SK-N-SH treated with all-trans-retinoic acid at 6 μM for 48 hours (cell line): ENCODE results near the gene GPC2.

ENCODE experiments used
- ARNTL ChIP-seq: fragments of 450-650 bp; formaldehyde crosslinking; IDR thresholded peaks from 2 replicates; pipeline ENCODE4 v1.5.0; 2020; ENCODE audit warnings: low read depth, mild to moderate bottlenecking, moderate library complexity, borderline replicate concordance
- CREB5 ChIP-seq: fragments of 250-450 bp; sonication (Bioruptor Pico); IDR thresholded peaks from 2 replicates; pipeline ENCODE4 v1.5.1; 2020; ENCODE audit warnings: low read depth, mild to moderate bottlenecking, moderate library complexity
- ESRRG ChIP-seq: fragments of 250-450 bp; sonication (Bioruptor Pico); IDR thresholded peaks from 2 replicates; pipeline ENCODE4 v1.6.1; 2021; ENCODE audit warnings: mild to moderate bottlenecking
- GLIS3 ChIP-seq: fragments of 250-450 bp; sonication (Bioruptor Pico); IDR thresholded peaks from 2 replicates; pipeline ENCODE4 v1.5.0; 2020; ENCODE audit warnings: mild to moderate bottlenecking, moderate library complexity
- POU6F1 ChIP-seq: fragments of 250-450 bp; sonication (Bioruptor Pico); IDR thresholded peaks from 2 replicates; pipeline ENCODE4 v1.8.0; 2021; ENCODE audit warnings: low read depth, mild to moderate bottlenecking, moderate library complexity, borderline replicate concordance
- SNAI2 ChIP-seq: fragments of 250-450 bp; sonication (Bioruptor Pico); IDR thresholded peaks from 2 replicates; pipeline ENCODE4 v1.5.0; 2020; ENCODE audit warnings: mild to moderate bottlenecking, moderate library complexity
- TCF4 ChIP-seq: fragments of 250-450 bp; sonication (Bioruptor Pico); IDR thresholded peaks from 2 replicates; pipeline ENCODE4 v1.8.0; 2021; ENCODE audit warnings: mild to moderate bottlenecking, moderate library complexity, borderline replicate concordance
- TSHZ2 ChIP-seq: fragments of 250-450 bp; sonication (Bioruptor Pico); IDR thresholded peaks from 2 replicates; pipeline ENCODE4 v1.5.0; 2020; ENCODE audit warnings: mild to moderate bottlenecking, moderate library complexity
- ZNF70 ChIP-seq: fragments of 450-650 bp; formaldehyde crosslinking; IDR thresholded peaks from 2 replicates; pipeline ENCODE4 v1.5.0; 2020; ENCODE audit warnings: mild to moderate bottlenecking, moderate library complexity

GRCh38 chr7:100152937-100153666 lies 24.1 kb downstream of the GPC2 start:
- TF ChIP-seq CREB5 (CRISPR knock-in tag) (no peak), ARNTL (CRISPR knock-in tag) (no peak), TCF4 (CRISPR knock-in tag) (no peak), POU6F1 (CRISPR knock-in tag) (no peak), SNAI2 (CRISPR knock-in tag) (no peak), TSHZ2 (CRISPR knock-in tag) (no peak), ZNF70 (no peak), ESRRG (CRISPR knock-in tag) (no peak), GLIS3 (CRISPR knock-in tag) (no peak)
